A204.1 (cell line): ENCODE measurements around the gene ADAMTS5.

Experiments used
- FAIRE-seq: peaks from 2 replicates; lab custom pipeline; 2012; peaks lifted over from hg19 to GRCh38; lab: Jason Lieb, UNC

ADAMTS5 gene

DNA sequence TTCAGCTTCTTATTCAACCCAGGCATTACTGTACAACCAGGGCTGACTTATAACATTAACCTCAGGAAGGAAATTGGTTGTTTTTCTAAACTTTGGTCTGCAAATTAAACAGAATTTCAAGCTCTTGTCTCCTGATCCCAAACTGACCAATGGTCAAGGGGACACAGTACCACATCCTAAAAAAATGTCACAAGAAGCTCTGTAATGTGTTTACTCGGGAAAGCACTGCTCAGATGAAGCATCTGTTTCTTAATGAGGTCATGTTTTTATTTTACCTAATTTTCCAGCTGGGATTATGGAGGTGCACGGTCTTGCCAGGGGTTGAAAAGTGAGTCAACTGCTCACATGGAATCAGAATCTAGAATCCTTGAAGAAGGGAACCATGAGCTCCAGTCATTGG is 18.7 kb downstream of the ADAMTS5 start:
- no peak for FAIRE-seq

DNA sequence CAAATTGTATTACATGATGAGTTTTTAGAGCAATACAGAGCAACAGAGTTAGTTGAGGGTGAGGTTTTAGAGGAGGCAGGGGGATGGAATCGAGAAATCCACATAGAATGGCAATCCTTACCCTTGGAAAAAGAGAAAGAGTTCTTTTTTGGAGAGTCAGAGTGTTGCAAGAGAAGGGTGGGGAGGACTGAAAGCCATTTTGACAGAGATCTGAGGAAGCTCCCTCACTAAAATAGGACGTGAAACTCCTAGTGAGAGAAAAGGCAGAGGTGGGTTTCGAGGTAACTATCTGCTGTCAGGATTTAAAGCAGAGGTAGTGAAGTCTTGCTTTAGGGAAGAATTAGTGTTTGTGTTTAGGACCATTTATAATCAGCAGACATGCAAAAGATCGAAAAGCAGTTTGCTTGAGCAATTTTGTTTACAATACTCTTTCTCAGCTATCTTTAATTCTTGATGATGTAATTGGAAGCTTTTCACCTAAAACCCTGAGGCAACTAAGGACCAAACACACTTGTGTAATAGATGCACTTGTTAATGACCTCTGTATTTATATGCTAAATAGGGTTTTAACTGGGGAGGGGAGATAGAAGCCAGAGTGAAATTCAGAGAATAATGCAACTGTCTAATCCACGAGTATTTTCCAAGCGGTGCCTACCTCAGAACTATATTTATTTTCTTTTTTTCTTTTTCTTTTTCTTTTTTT is 20.0 kb downstream of the ADAMTS5 start:
- FAIRE-seq: no peak

DNA sequence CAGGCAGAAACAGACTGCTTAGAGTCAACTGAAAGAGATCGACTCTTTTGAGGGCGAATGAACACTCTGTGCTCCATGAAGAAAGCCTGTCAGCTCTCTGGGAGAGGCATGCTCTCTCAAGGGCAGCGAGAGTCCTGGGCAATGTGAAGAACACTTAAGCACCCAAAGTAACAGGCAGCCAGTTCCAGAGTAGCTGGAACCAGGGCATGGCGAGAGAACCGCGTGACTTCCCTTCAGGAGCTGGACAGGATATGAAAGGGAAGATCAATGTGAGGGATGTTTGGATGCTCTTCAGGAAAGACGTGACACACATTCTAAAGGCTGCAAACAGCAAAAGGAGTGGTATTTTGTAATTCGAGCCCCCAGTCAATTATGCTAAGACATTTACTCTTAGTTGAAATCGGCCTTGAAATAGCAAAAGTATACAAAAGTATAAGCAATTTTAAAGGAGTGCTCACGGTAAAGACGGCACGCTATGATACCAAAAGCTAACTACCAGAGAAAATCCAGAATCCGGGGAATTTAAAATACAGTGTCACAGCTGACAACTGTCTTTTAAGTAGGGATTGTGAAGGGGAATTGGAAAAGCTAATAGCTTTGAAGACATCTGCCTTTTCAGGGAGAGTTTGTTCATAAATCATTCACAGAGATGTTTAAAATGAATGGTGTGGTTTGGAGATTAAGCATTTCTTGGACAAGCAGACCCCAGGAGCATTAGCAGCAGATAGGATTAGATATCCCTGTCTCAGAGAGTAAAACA is 20.8 kb downstream of the ADAMTS5 start:
- no peak for FAIRE-seq

DNA sequence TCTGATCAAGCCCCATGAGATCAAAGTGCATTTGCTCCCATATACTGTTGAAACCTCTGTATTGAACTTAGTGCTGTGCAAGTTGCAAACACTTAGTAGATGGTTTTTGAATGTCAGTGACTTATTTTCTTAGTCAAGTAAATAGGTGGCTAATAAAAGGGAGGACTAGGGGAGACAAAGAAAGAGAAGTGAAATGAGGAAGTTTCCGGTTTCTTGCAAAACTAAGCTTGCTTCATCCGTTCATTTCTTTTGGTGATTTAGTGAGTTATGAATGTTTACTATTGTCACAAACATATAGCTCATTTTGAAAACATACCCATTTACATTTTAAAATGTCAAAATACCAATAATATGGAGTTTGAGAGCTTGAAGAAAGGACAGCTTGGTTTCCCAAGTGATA is 23.0 kb downstream of the ADAMTS5 start:
- no peak for FAIRE-seq

DNA sequence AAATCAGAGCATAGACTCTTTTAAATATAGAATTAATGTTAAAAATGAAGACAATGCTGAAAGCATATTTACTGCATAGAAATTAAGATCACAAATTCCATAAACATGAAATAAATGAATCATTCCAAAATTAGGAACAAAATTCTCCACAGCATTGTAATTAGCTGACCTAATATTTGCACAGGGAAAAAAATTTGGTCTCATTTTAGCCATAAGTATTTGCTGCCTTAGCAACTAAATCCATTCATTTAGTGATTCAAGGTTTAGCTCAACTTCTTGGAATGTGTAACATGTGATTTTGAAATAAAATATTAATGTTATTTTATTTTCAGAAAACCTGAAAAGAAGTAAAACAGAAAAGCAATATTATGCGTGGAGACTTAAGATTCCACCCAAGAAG is 25.5 kb downstream of the ADAMTS5 start:
- no peak for FAIRE-seq

DNA sequence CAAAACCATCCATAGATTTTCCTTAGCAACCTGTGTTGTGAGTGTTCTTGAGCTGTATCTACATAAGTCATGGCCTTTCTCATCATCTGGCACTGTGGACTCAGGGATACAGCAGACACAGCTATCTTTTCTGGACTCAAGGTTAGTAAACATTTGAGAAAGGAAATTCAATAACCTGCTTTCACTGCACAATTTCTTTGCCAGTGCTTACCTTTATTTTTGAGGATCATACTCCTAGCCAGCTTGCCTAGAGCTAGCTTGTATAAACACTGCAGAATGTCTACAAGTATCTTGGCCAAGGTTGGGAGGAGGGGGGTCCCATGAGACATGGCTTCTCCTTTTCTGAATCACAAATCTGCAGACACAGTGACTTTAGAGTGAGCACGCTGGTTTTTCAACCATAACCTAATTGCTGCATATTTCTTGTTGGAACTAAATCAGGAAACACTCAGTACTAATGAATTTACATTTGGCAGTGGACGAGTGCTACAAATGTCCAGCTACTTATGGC is 27.2 kb downstream of the ADAMTS5 start:
- no peak for FAIRE-seq

DNA sequence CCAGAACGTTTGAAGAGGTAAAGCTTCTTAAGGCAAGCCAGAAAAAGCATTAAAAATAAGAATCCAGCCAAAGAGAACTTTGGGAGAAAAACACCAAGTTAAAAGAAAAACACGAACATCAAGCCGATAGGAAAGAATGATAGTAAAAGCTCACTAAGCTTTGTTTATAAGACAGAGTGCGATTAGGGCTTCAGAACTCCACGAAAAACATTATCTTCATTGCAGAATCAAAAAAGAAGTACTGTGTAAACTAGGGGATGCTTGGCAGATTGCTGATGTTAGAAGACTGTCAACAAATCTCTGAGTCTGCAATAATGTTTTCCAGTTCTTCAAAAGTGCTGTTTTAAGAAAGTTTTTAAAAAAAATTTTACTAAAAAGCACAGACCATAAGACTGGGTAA is 30.2 kb downstream of the ADAMTS5 start:
- FAIRE-seq: no peak

DNA sequence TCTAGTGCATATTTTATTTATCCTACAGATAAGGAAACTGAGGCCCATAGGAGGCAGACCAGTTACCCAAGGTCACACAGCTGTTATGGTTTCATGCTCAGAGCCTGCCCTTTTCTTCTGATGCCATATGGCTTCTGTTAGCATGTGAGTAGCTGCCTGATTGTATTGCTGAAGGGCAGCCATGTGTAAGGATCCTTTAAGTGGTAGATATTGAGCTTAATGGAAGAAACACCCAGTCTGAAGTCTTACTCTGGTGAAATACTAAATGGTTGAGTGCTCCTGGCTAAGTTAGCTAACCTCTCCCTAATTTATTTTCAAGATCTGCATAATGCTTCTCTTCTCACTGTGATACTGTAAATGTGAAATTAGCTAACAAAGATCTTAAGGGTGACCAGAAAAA is 30.9 kb downstream of the ADAMTS5 start:
- no peak for FAIRE-seq

DNA sequence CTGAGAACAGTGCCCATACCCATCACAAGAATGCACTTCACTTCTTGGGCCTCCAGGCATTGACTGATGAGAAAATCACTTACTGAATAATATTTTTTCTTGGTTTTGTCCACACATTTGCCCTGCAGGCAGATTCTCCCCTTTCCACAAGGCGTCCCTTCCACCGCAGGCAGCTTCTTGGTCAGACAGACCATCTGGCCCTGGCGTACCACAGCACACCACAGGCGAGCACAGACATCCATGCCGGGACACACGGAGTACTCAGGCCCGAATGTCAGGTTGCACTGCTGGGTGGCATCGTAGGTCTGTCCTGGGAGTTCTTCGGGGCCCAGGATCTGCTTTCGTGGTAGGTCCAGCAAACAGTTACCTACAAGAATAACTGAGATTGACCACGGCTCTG is 32.5 kb downstream of the ADAMTS5 start:
- FAIRE-seq: no peak

DNA sequence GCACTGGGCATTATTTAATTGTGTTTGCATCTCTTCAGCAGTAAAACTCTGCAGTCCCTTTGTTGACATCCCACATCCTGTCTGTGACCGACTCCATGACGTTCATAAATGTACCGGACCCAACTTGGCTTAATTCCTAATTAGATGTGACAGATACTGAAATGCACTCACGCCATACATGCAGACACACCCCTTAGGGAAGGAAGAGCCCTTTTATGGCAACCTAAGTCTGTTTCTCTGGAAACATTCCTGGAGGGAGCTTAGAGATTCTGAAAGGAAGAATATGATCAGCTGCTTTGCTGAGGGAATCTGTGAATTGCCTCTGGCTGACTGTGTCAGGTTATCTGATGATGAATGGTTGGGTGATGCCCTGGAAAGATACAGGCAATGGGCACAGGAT is 33.4 kb downstream of the ADAMTS5 start:
- FAIRE-seq: no peak

DNA sequence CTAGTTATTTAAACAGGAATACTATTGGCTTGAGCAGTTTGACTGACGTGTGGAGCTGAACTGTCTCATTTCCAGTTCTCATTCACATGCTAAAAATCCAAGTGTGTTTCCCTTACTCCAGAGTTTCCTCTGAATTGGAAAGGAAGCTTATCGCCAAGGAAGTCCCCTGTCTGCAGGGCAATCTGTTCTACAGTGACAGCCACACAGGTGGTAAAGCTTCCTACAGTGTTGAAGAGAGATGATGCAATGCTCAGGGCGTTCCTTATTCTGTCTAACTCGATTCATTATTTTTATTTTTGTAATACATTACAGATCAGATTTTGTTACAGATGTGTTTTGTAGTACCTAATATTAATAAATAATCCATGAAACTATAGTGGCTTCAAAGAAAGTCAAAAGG is 41.3 kb downstream of the ADAMTS5 start:
- FAIRE-seq: no peak

DNA sequence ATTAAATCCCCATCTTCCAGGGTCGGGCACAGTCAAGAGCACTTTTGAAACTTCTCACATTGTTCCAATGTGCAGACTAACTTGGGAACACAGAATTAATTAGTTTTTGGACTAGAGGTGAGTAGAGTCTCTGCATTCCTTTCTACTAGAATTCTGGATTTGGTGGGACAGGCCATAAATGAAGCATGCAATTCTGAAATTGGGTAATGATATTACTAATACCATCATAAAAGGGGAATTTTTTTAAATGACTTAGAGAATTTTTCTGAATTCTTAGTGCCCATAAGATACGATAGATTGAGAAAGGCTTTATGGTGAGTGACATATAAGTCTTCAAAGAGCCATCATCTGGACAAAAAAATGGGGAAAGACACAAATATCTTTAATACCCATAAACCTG is 41.8 kb downstream of the ADAMTS5 start:
- no peak for FAIRE-seq

DNA sequence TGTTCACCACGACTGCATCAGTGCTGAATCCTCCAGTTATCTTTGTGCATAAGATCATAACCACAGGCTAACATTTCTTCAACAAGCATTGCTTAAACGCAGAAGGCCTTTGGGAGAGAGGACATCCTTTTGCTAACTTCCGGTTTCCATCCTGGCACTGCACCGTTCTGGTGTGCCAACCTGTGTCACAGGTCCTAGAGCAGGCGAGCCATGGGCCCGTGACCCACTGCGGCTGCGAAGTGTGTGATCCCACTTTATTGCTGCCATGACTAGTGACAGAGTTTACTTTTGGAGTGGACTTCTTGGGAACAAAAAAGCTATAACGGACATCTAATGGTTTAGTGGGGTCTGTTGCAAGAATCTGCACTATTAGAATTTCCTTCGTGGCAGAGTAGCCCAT is 42.9 kb downstream of the ADAMTS5 start:
- no peak for FAIRE-seq

DNA sequence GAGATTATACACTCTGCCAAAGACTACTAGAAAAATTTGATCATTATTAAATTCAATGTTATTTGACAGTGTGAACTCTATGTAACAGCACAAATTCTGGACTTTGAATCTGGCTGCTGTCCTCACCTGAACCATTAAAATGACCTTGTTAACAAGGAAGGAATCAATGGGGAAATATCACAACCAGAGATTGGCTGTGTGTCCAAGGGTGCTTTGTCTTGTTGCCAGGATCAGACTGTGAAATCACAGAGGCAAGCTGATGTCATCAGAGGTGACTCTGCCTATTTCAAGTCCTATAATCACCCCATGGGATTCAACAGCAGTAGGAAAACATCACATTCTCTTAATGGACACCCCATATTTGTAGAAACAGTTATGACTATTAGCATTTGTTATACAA is 46.8 kb downstream of the ADAMTS5 start:
- FAIRE-seq: no peak

DNA sequence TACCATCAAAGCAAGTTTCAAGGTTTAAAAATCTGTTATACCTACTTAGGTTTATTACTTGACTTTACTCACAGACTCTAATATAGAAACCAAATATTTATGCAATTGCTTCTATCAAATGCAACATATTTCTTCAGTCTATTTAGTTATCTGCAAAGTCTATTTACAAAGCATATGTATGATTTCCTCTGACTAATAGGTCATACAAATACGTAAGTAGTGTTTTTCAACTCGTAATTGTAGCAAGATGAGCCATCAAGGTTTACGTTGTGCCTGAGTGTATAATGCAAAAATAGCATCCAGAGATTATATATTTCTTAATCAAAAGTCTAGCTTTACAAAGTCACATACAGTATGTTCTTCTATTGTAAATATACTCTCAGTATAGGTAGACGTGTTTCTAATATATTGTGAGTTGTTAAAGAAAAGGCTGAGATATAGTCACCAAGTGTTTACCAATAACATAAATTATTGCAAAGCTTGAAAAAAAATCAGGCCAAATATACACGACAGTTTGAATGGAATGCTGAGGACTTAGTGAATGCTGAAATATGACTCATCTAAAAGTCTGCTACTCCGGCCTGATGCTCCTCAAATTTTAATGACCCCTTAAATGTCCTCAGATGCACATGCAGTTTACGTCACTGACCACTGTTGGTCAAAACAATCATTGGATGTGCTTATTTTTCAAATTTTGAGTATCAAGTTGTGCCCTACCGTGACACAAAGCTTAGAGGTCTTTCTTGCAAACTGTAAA is 48.4 kb downstream of the ADAMTS5 start:
- FAIRE-seq: no peak

DNA sequence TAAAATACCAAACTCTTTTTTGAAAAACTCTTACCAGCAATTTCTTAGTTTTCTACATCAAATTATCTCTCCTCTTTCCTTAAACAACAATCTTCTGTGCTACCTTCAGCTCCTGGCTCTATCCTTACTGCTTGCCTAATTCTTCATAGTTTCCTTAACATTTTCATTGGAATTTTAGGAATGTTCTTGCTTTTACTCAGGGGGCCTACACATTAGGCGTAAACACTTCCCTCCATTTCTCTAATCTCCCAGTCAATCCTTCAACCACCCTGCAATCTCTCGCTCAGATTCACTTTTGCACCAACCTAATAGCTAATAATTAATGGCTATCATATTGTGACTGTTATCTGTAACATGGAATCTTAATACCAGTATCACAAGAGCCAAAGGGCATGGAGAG is 50.1 kb downstream of the ADAMTS5 start:
- FAIRE-seq: no peak

DNA sequence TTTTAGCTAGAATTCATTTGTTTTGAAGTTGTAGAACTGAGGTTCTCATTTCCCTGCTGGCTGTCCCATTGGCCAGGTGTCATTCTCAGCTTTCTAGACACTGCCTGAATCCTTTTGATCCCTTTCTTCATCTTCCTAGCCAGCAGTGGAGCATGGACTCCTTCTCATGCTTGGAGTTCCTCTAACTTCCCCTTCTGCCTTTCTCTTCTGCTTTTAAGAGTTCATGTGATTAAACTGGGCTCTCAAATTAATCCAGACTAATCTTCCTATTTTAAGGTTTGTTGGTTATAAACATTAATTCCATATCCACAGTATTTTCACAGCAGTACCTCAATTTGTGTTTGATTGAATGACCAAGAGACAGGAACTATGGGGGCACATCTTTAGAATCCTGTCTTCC is 52.3 kb downstream of the ADAMTS5 start:
- no peak for FAIRE-seq

DNA sequence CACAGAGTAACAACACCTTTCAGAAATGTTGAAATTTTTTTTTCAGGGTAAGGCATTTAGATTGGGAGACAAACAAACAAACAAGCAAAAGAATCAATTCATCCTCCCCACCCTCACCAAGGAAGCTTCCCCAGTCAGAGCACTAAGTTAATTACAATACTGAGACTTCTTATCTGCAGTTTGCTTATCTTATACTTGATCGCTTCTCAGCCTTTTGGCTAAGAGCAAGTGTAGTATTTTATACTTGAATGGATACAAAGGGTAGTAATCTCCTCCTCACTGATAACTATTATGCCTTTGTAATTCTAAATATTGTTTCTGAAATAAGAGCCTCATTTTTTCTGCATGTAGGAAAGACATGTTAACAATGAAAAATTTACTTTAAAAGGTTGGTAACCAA is 54.4 kb downstream of the ADAMTS5 start:
- no peak for FAIRE-seq

DNA sequence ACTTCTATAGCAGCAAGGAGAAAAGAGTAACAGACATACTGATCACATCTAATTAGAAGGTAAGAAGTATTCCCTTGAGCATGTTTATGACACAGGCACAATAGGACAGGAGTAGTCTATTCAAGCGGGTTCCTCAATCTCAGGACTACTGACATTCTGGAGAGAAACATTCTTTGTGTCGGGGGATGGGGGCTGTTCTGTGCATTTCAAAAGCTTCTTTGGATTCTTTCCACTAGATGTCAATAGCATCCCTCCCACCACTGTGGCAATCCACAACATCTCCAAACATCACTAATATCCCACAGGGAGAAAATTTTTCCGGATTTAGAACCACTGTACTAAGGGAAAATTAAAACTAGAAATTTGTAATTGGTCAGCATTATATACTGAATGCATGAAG is 56.9 kb downstream of the ADAMTS5 start:
- no peak for FAIRE-seq

DNA sequence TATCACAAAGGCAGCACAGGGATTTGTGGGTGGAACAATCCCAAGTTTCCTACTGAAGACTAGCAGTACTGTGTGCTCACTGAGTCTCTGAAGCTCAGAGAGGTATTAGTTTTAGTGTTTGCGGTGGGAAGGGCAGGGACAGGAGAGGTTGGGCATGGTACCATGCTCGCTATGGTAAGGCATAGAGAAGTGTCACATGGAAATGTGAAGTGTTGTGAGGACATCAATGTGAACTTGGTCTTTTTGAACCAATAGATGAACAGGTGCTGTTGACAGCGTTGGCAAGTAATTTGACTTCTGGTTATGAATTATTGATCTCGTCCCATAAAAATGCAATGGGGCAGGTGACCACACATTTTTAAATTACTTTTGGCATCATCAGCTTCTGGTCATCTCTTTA is 65.9 kb downstream of the ADAMTS5 start:
- FAIRE-seq: no peak

DNA sequence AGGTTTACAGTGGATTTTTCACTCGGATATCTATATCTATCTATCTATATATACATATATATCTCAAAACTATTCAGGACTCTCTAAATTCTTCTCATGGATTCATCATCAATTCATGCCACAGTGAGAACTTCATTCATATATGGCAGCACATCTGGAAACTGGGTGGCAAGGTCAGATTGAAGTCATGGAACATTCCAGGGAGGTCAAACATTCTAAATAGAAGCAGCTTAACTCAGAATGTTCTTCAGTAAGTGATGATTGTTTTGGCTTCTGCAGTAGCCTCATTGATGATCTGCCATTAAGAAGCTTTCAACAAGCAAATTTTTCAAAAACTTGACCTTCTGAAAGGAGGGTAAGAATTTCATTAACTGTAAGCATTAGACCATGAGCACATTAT is 74.7 kb downstream of the ADAMTS5 start:
- FAIRE-seq: no peak

DNA sequence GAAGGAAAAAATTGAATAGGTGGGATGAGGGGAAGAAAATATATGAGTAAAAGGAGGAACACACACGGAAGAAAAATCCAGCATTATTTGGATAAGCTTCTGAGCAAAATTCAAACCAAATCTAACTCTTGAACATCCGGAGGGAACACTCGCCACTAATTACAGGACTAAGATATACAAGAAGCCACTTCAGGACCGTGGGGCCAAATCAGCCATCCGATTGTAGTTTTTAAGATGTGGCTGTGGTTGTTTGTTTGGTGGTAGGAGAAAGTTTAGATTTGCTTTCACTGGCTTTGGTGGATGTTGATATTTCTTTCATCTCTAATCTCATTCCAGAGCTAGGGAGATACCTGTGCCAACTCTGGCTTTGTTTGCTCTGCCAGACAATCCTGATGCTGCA is 78.0 kb downstream of the ADAMTS5 start:
- FAIRE-seq: no peak

DNA sequence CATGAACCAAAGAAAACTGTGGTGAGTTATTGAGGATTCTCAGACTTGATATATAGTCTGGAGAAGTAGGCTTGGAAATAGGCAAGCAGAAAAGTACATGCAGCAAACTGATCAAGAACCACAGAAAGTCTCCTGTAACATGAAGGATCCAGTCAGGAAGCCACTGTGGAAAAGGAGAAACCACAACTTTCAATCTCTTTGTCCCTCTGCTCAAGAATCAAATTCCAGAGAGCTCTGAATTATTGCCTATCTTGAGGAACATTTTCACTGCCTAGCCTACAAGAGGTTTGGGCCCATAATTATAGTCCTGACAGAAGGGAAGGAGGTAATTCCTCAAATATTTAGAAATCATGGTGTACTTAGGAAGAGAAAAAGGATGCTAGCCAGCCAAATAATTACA is 78.6 kb downstream of the ADAMTS5 start:
- no peak for FAIRE-seq
